Inferior parietal cortex (tissue), 1 donor: Measurements from ENCODE around the gene CLDND1.

Source experiments
- DNase-seq: peaks from one replicate; pipeline ENCODE4 v3.0.0-alpha.2; 2016; ENCODE audit errors: extremely low spot score

Gene CLDND1

DNA sequence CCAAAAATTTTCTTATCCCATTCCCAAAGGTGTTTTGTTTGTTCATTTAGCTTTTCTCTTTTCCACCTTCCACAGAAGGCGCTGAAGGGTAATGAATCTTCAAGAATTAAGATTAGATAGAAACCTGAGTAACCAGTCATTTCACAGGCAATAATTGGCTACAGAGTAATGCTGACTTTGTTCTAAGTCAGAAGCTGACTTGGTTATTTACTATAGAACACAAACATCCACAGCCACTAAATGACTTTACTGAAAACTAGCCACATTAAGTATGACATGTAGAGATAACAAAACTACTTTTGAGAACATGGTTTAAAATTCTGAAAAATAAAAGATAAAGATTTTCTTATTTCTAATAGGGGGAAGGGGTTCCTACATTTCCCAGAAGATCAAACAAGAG lies 7.8 kb downstream of the CLDND1 start:
- no peak for DNase-seq

DNA sequence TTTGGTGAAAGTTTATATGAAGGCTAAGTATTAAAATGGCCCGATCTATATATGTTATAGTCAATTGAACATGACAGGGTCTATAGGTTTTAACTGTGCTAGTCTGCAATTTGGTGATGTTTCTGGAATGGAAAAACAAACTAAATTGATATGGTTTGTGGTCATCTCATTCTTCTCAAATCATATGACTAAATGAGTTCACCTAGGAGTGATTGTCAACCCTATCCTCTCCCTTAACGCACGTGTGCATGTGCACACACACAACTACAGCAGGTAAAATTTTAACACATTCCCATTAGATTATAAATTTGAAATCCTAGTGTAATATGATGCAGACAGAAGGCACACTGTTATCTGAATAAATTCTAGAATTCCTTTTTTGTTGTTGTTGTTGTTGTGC lies 9.0 kb downstream of the CLDND1 start:
- no peak for DNase-seq

DNA sequence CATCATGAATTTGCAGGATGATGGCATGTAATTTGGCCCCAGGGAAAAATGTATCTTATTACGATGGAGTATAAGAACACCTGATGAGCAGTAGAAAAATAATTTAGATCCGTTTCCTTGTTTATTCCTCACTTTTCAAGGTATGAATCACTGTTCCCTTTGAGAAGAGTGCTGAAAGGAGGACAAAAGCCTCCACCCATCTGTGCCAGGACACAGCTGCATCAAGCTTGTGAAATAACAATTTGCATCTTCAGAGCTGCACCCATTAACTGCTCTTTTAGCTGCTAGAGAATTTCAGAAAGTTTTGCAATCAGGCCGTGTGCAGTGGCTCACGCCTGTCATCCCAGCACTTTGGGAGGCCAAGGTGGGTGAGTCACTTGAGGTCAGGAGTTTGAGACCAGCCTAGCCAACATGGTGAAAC lies 9.6 kb downstream of the CLDND1 start:
- no peak for DNase-seq

DNA sequence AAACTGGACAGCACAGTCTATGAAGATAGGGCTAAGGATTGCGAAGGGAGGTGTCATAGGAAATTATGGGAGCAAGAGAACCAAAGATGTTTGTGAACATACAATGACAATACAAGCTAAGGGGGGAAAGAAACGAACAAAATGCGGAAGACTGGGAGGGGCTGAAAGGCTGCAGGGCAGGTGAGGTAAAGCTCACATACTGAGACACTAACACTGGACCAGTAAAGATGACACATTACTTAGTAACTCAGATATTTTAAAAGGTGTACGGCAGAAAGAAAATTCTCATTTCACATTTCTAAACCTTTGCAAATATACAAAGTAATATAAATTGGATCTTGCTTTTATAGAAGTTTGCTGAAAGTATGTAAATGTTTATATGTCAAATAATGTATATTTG lies 10.1 kb downstream of the CLDND1 start:
- DNase-seq = no peak

DNA sequence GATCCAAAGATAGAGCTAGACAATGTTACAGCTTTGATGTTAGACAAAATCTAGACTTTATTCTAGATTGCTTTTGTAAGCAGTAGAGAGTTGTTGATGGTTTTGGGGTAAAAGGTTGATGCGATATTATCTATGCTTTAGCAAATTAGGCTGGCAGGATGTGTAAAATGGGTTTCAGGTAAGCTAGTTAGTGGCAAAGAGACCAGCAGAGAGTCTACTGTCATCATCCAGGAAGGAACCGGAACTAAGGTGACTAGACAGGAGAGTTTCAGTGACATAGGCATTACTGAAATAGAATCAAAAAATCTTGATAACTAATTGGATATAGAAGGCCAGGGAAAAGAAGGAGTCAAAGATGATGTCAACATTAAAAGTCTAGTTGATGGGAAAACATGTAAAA lies 14.1 kb downstream of the CLDND1 start:
- DNase-seq = no peak

DNA sequence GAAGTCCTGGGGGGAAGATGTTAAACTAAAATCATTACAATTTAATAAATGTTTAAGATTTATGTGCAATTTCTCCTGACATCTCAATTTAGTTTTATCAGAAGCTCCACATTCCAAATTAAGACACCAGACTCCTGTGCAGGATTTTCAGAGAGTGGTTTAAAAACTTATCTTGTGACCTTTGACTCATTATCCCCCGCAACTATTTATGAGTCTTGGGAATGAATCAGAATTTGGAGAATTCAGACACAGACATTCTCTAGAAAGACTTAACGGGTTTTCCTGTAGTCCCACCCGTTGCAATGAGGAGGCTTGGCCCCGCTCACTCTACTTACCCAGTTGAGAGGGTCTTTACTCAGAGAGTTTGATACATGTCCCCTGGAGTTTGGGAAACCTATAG lies 18.2 kb downstream of the CLDND1 start:
- no peak for DNase-seq

DNA sequence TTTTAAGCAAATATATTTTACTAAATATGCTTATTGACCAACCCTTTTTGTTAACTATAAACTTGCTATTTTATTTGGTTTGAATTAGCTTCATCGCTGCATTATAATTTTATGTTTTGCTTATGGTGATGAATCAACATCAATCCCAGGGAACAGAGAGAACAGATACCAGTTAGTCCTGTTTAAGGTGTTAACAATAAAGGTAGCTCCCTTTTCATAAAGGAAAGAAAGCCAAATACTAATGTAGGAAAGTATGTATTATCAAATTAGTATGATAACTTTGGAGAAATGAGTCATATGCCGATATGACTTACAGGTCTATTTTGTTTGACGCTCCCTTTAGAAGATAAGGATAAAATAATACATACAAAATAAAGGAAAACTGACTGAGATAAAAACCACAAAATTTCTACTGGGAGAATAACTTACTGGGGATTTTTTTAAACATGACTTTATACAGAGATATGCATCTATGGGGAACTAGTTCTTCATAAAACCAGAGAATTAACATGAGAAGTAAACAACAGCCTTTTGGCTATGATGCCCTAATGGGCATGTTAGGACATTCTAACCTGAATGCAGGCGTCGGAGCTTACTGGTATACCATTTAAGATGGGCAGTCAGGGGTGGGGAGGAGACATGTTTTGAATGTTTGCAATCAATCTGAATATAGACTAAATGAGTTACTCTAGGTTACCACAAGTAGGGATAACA lies 20.7 kb downstream of the CLDND1 start:
- no peak for DNase-seq

DNA sequence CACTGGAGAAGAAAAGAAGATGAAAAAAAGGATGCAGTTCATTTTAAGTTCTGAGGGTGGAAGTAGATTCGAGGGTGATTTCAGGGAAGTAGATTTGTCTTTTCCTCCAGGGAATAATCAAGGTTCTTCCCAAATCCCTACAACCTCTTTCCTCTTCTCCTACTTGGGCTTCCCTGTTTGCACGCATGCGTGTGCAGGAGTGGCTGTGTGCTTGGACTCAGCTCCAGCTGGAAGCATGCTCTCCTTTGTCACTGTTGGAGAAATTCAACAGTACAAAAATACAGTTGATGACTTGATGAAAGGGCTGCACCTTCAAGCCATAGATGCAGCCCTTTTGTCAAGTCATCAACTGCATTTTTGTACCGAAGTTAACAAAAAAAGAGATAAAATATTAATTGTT lies 21.4 kb downstream of the CLDND1 start:
- no peak for DNase-seq

DNA sequence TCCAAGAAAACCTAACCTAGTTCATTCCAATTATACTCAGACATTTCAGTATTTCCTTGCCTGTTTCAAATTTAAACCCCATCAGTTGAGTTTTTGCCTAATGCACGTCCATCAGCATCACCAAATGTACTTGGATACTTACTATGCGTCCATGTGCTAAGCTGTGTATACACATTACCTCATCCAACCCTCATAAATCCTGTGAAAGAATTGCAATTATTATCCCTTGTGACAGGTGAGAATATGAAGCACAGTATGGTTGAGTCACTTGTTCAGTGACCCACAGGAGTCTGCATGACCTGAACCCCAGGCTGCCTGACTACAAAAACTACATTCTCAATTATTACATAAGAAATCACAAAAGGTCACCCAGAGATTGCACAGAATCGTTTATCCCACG lies 22.7 kb downstream of the CLDND1 start:
- DNase-seq = no peak

DNA sequence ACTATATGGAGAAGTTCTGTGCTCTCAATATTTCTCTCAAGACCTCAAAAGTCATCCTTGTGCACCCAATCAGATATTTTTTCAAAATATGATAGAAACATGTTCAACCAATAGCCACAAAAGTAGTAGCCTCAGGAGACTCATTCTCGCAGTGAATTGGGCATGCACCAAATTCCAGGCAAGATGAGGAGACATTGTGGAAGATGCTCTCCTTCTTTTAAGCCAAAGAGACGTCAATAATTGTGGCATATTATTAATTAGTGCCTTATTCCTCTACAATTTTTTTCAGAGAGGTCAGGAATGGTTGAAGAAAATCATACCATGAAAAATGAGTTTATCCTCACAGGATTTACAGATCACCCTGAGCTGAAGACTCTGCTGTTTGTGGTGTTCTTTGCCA lies 25.3 kb downstream of the CLDND1 start, which contains the start of gene OR5K2:
Gene OR5K2 (plus strand): TSS at position 301 of the 400 bp plus-strand sequence. CDS start 0 bp downstream, at position 301.
- DNase-seq = no peak

DNA sequence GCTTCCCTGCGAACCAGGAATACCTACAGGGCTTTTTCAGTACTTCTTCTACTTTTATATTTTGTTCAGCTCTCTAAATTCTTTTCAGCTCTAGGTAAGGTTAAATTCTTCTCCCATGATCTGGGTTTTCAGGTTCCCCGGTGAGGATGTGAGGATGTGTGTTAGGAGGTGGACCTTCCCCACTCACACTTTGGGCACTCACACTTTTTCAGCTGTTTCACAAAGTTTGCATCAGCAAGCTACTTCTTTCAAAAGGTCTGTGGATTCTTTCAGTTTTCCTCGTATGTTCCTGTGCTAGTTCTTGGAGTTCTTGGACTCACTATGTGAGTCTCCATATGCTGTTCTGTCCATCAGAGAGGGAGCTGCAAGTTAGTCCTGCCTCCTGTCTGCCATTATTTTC lies 39.1 kb downstream of the CLDND1 start:
- DNase-seq = no peak

DNA sequence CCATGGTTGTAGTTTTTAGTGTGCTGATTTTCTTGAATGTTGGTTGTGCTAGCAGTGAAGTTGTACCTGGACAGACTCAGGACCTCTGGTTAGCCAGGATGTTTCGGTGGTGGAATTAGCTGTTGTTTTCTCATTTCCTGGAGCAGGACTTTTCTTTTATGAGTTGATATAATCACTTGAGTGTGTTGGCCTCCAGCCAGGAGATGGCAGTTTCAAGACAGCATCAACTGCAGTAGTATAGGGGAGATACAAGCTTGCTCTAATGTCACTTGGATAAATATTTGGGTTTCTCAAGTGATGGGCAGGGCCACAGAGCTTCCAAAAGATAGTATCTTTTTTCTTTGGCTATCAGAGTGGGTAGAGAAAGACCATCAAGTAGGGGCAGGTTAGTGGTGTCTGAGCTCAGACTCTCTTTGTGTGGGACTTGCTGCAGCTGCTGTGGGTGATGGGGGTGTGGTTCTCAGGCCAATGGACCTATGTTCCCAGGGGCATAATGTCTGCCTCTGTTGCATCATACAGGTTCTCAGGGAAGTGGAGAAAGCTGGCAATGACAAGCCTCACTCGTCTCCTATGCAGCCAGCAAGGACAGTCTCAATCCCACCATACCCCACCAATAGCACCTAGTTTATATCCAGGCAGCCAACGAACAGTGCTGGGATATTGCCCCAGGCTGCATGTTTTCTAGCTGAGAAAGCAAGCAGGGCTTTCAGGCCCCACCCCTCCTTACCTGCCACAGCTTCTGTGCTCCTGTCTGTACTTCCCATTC lies 39.8 kb downstream of the CLDND1 start:
- DNase-seq = no peak
